SK-N-MC (cell line): ENCODE results near the gene PDE6H.

Experiments used
- DNase-seq: peaks from one replicate; pipeline ENCODE4 v3.0.0-alpha.2; 2011; ENCODE audit warnings: low read depth, low spot score
- H3K27ac ChIP-seq: fragments of 200-600 bp; sonication (generic); 2 replicates; pipeline ENCODE4 v1.5.1; 2016; ENCODE audit warnings: mixed run types
- H3K36me3 ChIP-seq: fragments of 200-600 bp; sonication (generic); 2 replicates; pipeline ENCODE4 v1.6.1; 2017; ENCODE audit warnings: antibody characterized with exemption, low read length, mixed read lengths; ENCODE audit not compliant: insufficient read depth
- H3K4me3 ChIP-seq: fragments of 200-600 bp; sonication (generic); 2 replicates; pipeline ENCODE4 v1.5.1; 2016
- H3K9ac ChIP-seq: fragments of 200-600 bp; sonication (generic); 2 replicates; pipeline ENCODE4 v1.8.0; 2017; ENCODE audit warnings: mixed run types, mixed read lengths; ENCODE audit not compliant: insufficient read length
- H3K9me3 ChIP-seq: fragments of 200-600 bp; sonication (generic); 2 replicates; pipeline ENCODE4 v1.6.1; 2017; ENCODE audit warnings: low read depth, mild to moderate bottlenecking, antibody characterized with exemption, low read length, moderate library complexity, mixed read lengths
- EZH2 ChIP-seq: fragments of 200-600 bp; sonication (generic); IDR thresholded peaks from one replicate; pipeline ENCODE4 v1.6.1; 2017; ENCODE audit warnings: antibody characterized with exemption
- FOXP2 ChIP-seq: optimal IDR thresholded peaks from 2 replicates; pipeline ENCODE3; 2011; ENCODE audit warnings: mild to moderate bottlenecking, moderate library complexity; ENCODE audit not compliant: insufficient read depth; ENCODE audit errors: extremely low read length, control extremely low read depth
- POLR2AphosphoS5 ChIP-seq: IDR thresholded peaks from 2 replicates; pipeline ENCODE4 v1.6.1; 2012; ENCODE audit warnings: mild to moderate bottlenecking, low read depth, low read length, borderline replicate concordance

The PDE6H gene

DNA sequence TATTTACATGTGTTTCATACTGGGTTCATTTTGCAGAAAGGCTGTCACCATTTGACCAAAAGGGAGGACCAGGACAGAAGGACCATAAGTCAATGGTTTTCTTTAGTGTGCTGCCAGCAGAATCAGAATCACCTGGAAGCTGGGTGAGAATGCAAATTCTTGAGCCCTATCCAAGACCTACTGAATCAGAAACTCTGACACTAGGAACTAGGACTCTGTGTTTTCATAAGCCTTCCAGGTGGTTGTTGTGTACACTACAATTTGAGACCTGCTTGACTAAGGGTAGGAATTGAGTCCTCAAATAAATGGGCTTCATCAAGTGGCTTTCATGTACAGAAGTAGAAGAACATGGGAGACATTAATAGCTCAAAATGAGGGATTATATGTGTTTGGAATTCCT, 32.2 kb downstream of the PDE6H start:
- no peak overlapping the region for H3K27ac ChIP-seq
- TF ChIP-seq EZH2 (no peak), FOXP2 (no peak), POLR2AphosphoS5 (no peak)
- DNase-seq, result no peak
- no peak overlapping the region for H3K4me3 ChIP-seq
- no peaks in the 10 kb centered on the region for H3K36me3 ChIP-seq
- H3K9me3 ChIP-seq, result no peaks in the 10 kb centered on the region
- no peak overlapping the region for H3K9ac ChIP-seq

DNA sequence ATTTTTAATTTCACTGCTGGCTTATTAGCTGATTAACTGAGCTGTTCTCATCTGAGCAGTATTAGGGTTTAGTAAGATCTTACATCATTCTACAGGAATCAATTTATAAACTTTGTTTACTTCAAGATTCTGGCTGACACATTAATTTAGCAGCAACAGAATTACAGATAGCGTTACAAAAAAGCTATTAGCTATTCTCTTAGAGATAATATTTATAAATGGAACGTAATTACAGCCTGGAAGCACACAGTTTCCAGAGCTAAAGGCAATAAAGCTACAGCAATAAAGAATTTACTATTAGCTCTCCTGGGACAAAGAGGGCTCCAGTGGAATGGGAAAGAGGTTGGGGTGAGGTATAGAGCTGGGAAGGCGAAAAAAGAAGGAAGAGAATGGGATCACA, 34.7 kb downstream of the PDE6H start:
- Histone ChIP-seq H3K4me3 (no peak overlapping the region), H3K9ac (no peak overlapping the region), H3K36me3 (no peaks in the 10 kb centered on the region), H3K9me3 (no peaks in the 10 kb centered on the region), H3K27ac (no peak overlapping the region)
- TF ChIP-seq EZH2 (no peak), FOXP2 (no peak), POLR2AphosphoS5 (no peak)
- no peak for DNase-seq

DNA sequence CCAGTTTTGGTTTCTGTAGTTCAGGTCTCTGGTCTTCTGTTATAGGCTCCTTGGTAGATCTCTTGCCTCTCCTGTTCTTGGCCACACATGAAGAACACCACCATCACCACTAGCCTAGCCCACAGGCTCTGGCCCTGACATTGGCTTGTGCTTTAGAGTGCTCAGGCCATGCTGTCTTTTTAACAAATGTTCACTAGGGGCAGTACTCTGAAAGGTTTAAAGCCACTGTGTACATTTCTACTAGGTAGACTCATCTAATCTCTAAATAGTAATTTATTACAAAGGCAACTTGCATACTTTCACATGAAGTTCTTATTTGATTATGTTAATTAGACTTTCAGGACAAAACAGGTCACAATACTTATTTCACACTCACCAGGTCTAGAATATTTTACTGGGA, 38.3 kb downstream of the PDE6H start:
- H3K36me3 ChIP-seq, result no peaks in the 10 kb centered on the region
- H3K9me3 ChIP-seq, result no peaks in the 10 kb centered on the region
- H3K27ac ChIP-seq, result no peak overlapping the region
- no peak overlapping the region for H3K9ac ChIP-seq
- H3K4me3 ChIP-seq, result no peak overlapping the region
- TF ChIP-seq FOXP2 (no peak), POLR2AphosphoS5 (no peak), EZH2 (no peak)
- no peak for DNase-seq

DNA sequence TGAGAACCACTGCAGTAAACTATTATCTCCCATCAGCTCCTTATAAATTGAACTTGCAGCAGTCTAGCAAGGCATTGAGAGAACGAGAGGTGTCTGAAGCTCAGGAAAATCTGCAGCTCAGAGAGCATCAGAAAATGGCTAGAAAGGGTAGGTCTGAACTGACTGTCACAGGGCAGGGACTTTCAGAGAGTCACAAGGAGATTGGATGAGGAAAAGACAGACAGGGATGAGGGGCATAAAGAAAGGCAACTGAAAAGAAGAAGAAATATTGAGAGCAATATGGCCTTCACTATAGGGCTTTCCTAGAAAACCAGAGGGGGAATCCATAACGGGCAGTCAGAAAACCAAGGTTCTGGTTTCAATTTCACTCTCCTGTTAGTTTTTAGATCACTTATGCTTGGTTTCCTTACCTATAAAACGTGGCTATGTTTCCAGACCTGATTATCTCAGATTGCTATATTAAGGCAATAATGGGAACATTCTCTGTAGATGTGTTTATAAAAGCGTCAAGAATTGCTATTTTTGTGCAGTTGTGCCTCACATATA, 40.9 kb downstream of the PDE6H start:
- H3K27ac ChIP-seq, result no peak overlapping the region
- no peak overlapping the region for H3K9ac ChIP-seq
- TF ChIP-seq POLR2AphosphoS5 (no peak), EZH2 (no peak), FOXP2 (no peak)
- DNase-seq, result no peak
- H3K36me3 ChIP-seq, result no peaks in the 10 kb centered on the region
- H3K4me3 ChIP-seq, result no peak overlapping the region
- H3K9me3 ChIP-seq, result no peaks in the 10 kb centered on the region

DNA sequence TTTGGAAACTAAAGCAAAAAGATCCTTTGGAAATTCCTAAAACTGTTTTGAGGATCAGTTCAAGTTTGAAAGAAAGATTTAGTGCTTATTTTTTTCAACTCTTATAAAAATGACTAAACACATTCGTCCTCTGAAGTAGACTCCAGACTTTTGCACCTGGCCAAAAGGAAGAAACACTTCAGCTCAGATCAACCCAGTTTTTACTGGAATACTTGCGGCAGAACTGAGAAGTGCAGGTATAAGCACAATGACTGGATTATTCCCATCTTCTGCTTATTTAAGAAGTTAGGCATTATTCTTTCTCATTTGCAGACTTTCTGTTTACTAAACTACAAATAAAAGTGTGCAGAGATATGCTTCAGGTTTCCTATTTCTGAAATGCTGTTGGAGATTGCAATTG, 41.9 kb downstream of the PDE6H start:
- no peak overlapping the region for H3K9ac ChIP-seq
- no peak overlapping the region for H3K4me3 ChIP-seq
- no peak for DNase-seq
- no peaks in the 10 kb centered on the region for H3K36me3 ChIP-seq
- H3K27ac ChIP-seq, result no peak overlapping the region
- H3K9me3 ChIP-seq, result no peaks in the 10 kb centered on the region
- TF ChIP-seq FOXP2, result no peak
- no peak for TF ChIP-seq EZH2
- no peak for TF ChIP-seq POLR2AphosphoS5

DNA sequence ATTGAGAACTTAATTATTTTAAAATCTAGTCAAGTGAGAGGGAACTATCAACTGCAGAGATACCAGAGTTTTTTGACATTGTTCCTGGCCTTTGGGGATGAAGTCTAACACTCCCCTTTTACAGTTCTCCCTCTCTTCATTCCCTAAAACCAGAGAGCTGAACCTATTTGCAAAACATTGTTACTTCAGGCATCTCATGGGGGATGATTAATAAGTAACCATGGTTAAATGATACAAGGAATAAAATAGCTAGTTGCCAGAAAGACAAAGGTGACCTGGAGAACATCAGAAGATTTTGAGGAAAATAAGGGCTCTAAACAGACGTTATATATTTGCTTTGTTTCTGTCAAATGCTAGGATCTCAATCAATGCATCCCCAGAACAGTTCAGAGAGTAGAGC, 42.3 kb downstream of the PDE6H start:
- Histone ChIP-seq H3K9ac (no peak overlapping the region), H3K36me3 (no peaks in the 10 kb centered on the region), H3K4me3 (no peak overlapping the region), H3K9me3 (no peaks in the 10 kb centered on the region), H3K27ac (no peak overlapping the region)
- no peak for DNase-seq
- TF ChIP-seq FOXP2 (no peak), EZH2 (no peak), POLR2AphosphoS5 (no peak)

DNA sequence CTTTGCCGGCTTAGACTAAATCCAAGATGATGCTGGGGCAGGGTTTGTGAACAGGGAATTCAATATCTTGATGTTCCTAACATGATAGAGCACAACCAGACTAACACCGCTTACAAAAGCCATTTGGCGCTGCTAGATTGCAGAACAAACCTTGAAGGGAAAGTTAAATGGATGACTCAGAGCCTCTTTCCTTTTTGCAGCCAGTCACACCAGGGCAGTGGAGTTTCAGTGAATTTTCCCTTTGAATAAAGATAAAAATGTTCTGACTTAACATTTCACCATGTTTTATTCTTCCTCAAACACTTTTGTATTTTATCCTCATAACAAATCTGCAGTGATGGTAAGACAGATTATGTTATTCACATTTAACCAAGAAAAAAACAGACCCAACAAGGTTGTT, 47.3 kb downstream of the PDE6H start:
- no peak for DNase-seq
- Histone ChIP-seq H3K9me3 (no peaks in the 10 kb centered on the region), H3K27ac (no peak overlapping the region), H3K36me3 (no peaks in the 10 kb centered on the region), H3K4me3 (no peak overlapping the region), H3K9ac (no peak overlapping the region)
- TF ChIP-seq POLR2AphosphoS5 (no peak), EZH2 (no peak), FOXP2 (no peak)
